ENCODE results near the gene PEF1. TPM values are rescaled to one million over a fixed set of nuclear protein-coding genes. Genes with fewer than 3 reads are reported as not detected.

Gene PEF1
- polyA plus RNA-seq, 3 donors = 36.6 to 81.7 (median 70.7) TPM

GRCh38 chr1:31667065-31667785 is 22.5 kb upstream of the PEF1 start:
- H3K27ac Mint-ChIP-seq = no peak overlapping the region
- H3K36me3 ChIP-seq (replicated peaks in 1 of 2; ENCODE audit: control insufficient read depth in 1 of 2, insufficient read depth in 2 of 2, low read length in 2 of 2) = no peaks in the 10 kb centered on the region
- peaks cover 0 to 3% (median 0%) of the 10 kb centered on the region in 7 donors for H3K9me3 Mint-ChIP-seq
- H3K36me3 Mint-ChIP-seq = no peaks in the 10 kb centered on the region
- no peaks in the 10 kb centered on the region for H3K9me3 ChIP-seq (replicated peaks in 1 of 2; ENCODE audit: control insufficient read depth in 1 of 2, insufficient read depth in 1 of 2, low read length in 2 of 2)
- H4K20me1 ChIP-seq (ENCODE audit: insufficient read depth, low read length) = no peaks in the 10 kb centered on the region
- no peak overlapping the region for H3K4me3 ChIP-seq (replicated peaks in 1 of 3; ENCODE audit: low read depth in 2 of 3, low read length in 3 of 3)
- H3K4me1 ChIP-seq (ENCODE audit: control insufficient read depth in 1 of 2, insufficient read depth in 2 of 2, low read length in 2 of 2) = peaks cover 9 to 10% of the 10 kb centered on the region in 2 donors
- H3K79me2 ChIP-seq (ENCODE audit: insufficient read depth, low read length) = no peaks in the 10 kb centered on the region
- no peak overlapping the region for H3K4me3 Mint-ChIP-seq
- peaks cover 0 to 21% of the 10 kb centered on the region in 2 donors for H3K27me3 ChIP-seq (ENCODE audit: control insufficient read depth in 2 of 2, insufficient read depth in 2 of 2, low read length in 2 of 2)
- TF ChIP-seq, protein P1, sequence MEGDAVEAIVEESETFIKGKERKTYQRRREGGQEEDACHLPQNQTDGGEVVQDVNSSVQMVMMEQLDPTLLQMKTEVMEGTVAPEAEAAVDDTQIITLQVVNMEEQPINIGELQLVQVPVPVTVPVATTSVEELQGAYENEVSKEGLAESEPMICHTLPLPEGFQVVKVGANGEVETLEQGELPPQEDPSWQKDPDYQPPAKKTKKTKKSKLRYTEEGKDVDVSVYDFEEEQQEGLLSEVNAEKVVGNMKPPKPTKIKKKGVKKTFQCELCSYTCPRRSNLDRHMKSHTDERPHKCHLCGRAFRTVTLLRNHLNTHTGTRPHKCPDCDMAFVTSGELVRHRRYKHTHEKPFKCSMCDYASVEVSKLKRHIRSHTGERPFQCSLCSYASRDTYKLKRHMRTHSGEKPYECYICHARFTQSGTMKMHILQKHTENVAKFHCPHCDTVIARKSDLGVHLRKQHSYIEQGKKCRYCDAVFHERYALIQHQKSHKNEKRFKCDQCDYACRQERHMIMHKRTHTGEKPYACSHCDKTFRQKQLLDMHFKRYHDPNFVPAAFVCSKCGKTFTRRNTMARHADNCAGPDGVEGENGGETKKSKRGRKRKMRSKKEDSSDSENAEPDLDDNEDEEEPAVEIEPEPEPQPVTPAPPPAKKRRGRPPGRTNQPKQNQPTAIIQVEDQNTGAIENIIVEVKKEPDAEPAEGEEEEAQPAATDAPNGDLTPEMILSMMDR (IDR thresholded peaks at IDR 0.05) = no peak
- H2AFZ ChIP-seq (ENCODE audit: insufficient read depth, low read depth, low read length, poor library complexity, severe bottlenecking) = no peak overlapping the region
- H3K4me2 ChIP-seq (replicated peaks; ENCODE audit: extremely low read depth, low read length, poor library complexity, severe bottlenecking) = no peak overlapping the region
- intact Hi-C loops (cut with micrococcal nuclease) = loop anchor here in 1 of 2 donors (10.0 kb wide), 1 partner anchor 398 kb away; no protein-coding TSS in a partner anchor
- no peak overlapping the region for H3K9ac ChIP-seq (ENCODE audit: insufficient read depth, low read length, poor library complexity, severe bottlenecking)
- peaks cover 13% of the 10 kb centered on the region for H3K4me1 Mint-ChIP-seq
- no peak overlapping the region for H3K27ac ChIP-seq (ENCODE audit: low read depth in 1 of 2, low read length in 2 of 2)
- WGBS (ENCODE audit: insufficient coverage) = 96% methylated on average over 15 of the region's 19 CpGs
- no peak for DNase-seq
- peaks cover 18 to 36% (median 24%) of the 10 kb centered on the region in 3 donors for H3K27me3 Mint-ChIP-seq (ENCODE audit: low read depth in 3 of 3)

GRCh38 chr1:31666263-31666963 is 21.7 kb upstream of the PEF1 start:
- 87% methylated on average over 9 of the region's 10 CpGs for whole genome bisulfite sequencing (ENCODE audit: insufficient coverage)
- H3K36me3 Mint-ChIP-seq = no peaks in the 10 kb centered on the region
- Histone ChIP-seq H3K27me3 (ENCODE audit: control insufficient read depth in 2 of 2, insufficient read depth in 2 of 2, low read length in 2 of 2) (peaks cover 0 to 21% of the 10 kb centered on the region in 2 donors), H3K36me3 (replicated peaks in 1 of 2; ENCODE audit: control insufficient read depth in 1 of 2, insufficient read depth in 2 of 2, low read length in 2 of 2) (no peaks in the 10 kb centered on the region), H3K4me3 (replicated peaks in 1 of 3; ENCODE audit: low read depth in 2 of 3, low read length in 3 of 3) (no peak overlapping the region), H3K79me2 (ENCODE audit: insufficient read depth, low read length) (no peaks in the 10 kb centered on the region), H4K20me1 (ENCODE audit: insufficient read depth, low read length) (no peaks in the 10 kb centered on the region), H3K9ac (ENCODE audit: insufficient read depth, low read length, poor library complexity, severe bottlenecking) (no peak overlapping the region), H2AFZ (ENCODE audit: insufficient read depth, low read depth, low read length, poor library complexity, severe bottlenecking) (no peak overlapping the region), H3K9me3 (replicated peaks in 1 of 2; ENCODE audit: control insufficient read depth in 1 of 2, insufficient read depth in 1 of 2, low read length in 2 of 2) (no peaks in the 10 kb centered on the region), H3K4me1 (ENCODE audit: control insufficient read depth in 1 of 2, insufficient read depth in 2 of 2, low read length in 2 of 2) (peaks cover 9 to 10% of the 10 kb centered on the region in 2 donors), H3K27ac (ENCODE audit: low read depth in 1 of 2, low read length in 2 of 2) (no peak overlapping the region), H3K4me2 (replicated peaks; ENCODE audit: extremely low read depth, low read length, poor library complexity, severe bottlenecking) (no peak overlapping the region)
- intact Hi-C loops (cut with micrococcal nuclease) = loop anchor here in 1 of 2 donors (10.0 kb wide), 1 partner anchor 398 kb away; no protein-coding TSS in a partner anchor
- no peak for DNase-seq
- H3K27ac Mint-ChIP-seq = peak overlapping the region in 1 of 7 donors; percentile 34
- H3K9me3 Mint-ChIP-seq = peaks cover 0 to 3% (median 0%) of the 10 kb centered on the region in 7 donors
- H3K27me3 Mint-ChIP-seq (ENCODE audit: low read depth in 3 of 3) = peaks cover 18 to 33% (median 24%) of the 10 kb centered on the region in 3 donors
- no peak overlapping the region for H3K4me3 Mint-ChIP-seq
- H3K4me1 Mint-ChIP-seq = peaks cover 13% of the 10 kb centered on the region
- TF ChIP-seq, protein P1 (IDR thresholded peaks at IDR 0.05) = no peak
